HEK293 (cell line): Measurements from ENCODE around the gene KRTDAP.

ENCODE experiments used
- KLF7 ChIP-seq: fragments of 450-650 bp; formaldehyde crosslinking; IDR thresholded peaks from 2 replicates; pipeline ENCODE4 v1.5.1; 2016; ENCODE audit warnings: missing biosample characterization, missing genetic modification characterization, borderline replicate concordance
- ZFP37 ChIP-seq: fragments of 450-650 bp; formaldehyde crosslinking; IDR thresholded peaks from 2 replicates; pipeline ENCODE4 v1.5.1; 2016; ENCODE audit warnings: missing biosample characterization, missing genetic modification characterization
- ZNF211 ChIP-seq: fragments of 450-650 bp; formaldehyde crosslinking; IDR thresholded peaks from 2 replicates; pipeline ENCODE4 v1.5.1; 2016; ENCODE audit warnings: low read depth, missing biosample characterization, missing genetic modification characterization
- ZNF266 ChIP-seq: fragments of 450-650 bp; formaldehyde crosslinking; IDR thresholded peaks from 2 replicates; pipeline ENCODE4 v1.5.1; 2016; ENCODE audit warnings: missing biosample characterization, missing genetic modification characterization, low read depth
- TF ChIP-seq, protein P1 (sequence below): fragments of 450-650 bp; formaldehyde crosslinking; IDR thresholded peaks from 2 replicates; pipeline ENCODE4 v1.5.1; 2016; ENCODE audit warnings: missing biosample characterization, missing genetic modification characterization
- TF ChIP-seq, protein P2 (sequence below): fragments of 450-650 bp; formaldehyde crosslinking; IDR thresholded peaks from 2 replicates; pipeline ENCODE4 v1.5.1; 2016; ENCODE audit warnings: missing biosample characterization, missing genetic modification characterization, low read depth

DNA sequence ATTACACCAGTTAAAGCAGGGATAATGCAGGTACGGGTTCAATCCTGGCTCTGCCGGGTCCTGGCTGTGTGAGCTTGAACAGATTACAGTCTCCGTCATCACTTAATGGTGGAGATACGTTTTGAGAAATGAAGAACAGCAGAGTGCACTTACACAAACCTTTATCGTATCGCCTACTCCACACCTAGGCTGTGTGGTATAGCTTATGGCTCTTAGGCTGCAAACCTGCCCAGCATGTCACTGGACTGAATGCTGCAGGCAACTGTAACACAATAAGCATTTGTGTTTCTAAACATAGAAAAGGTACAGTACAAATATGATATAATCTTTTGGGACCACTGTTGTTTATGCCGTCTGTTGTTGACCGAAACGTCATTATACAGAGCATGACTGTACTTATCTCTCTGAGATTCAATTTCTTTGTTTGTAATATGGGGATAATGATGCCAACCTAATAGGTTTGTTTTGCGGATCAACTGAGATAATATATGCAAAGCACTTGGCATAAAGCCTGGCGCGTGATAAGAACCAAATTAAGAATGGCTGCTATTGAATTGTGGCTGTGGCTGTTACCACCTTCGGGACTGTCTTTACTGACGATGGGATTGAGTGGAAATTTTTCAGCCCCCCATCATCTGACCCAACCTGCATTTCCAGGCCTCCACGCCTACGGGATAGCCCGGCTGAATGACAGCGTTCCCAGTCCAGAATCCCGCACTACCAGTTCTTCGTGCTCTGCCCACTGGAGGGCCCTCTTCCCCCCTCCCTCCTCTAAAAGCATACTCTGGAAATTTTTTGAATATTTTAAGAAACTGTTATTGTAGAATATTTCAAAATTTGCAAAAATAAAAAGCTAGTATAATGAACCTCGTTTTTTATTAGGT lies 11.2 kb downstream of the KRTDAP start:
- TF ChIP-seq KLF7 (tag by site-specific recombination) (no peak), ZFP37 (no peak), ZNF211 (no peak), ZNF266 (tag by site-specific recombination) (no peak)
- TF ChIP-seq, protein P1, sequence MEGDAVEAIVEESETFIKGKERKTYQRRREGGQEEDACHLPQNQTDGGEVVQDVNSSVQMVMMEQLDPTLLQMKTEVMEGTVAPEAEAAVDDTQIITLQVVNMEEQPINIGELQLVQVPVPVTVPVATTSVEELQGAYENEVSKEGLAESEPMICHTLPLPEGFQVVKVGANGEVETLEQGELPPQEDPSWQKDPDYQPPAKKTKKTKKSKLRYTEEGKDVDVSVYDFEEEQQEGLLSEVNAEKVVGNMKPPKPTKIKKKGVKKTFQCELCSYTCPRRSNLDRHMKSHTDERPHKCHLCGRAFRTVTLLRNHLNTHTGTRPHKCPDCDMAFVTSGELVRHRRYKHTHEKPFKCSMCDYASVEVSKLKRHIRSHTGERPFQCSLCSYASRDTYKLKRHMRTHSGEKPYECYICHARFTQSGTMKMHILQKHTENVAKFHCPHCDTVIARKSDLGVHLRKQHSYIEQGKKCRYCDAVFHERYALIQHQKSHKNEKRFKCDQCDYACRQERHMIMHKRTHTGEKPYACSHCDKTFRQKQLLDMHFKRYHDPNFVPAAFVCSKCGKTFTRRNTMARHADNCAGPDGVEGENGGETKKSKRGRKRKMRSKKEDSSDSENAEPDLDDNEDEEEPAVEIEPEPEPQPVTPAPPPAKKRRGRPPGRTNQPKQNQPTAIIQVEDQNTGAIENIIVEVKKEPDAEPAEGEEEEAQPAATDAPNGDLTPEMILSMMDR (tag by site-specific recombination), result no peak
- TF ChIP-seq, protein P2, sequence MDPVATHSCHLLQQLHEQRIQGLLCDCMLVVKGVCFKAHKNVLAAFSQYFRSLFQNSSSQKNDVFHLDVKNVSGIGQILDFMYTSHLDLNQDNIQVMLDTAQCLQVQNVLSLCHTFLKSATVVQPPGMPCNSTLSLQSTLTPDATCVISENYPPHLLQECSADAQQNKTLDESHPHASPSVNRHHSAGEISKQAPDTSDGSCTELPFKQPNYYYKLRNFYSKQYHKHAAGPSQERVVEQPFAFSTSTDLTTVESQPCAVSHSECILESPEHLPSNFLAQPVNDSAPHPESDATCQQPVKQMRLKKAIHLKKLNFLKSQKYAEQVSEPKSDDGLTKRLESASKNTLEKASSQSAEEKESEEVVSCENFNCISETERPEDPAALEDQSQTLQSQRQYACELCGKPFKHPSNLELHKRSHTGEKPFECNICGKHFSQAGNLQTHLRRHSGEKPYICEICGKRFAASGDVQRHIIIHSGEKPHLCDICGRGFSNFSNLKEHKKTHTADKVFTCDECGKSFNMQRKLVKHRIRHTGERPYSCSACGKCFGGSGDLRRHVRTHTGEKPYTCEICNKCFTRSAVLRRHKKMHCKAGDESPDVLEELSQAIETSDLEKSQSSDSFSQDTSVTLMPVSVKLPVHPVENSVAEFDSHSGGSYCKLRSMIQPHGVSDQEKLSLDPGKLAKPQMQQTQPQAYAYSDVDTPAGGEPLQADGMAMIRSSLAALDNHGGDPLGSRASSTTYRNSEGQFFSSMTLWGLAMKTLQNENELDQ (tag by site-specific recombination), result no peak
